ENCODE data around the gene ATXN7. TPM values are rescaled to one million over a fixed set of nuclear protein-coding genes. Genes with fewer than 3 reads are reported as not detected.

ATXN7 gene
- polyA plus RNA-seq, 3 donors, result 2.7 to 29.5 (median 3.2) TPM

DNA sequence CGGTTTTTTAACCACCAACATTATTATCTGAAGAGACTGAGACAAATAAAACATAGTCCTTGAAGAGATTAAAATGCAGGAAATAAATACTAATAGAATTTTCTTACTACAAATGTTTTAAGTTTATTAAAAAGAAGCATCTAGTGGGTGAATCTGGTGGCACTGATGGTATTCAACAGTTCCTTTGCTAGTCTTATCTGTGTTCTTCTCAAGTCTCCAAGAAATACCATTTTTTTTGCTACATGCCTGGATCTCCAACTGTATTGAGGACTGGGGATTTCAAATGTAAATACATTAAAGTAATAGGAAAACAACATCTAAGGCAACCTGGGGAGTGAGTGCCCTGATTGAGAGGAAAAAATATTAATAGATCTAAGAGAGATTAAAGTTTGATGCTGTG is 22.0 kb upstream of the ATXN7 start:
- Histone ChIP-seq H3K79me2 (ENCODE audit: insufficient read depth, low read length) (peaks cover 20% of the 10 kb centered on the region), H3K9ac (ENCODE audit: insufficient read depth, low read length, poor library complexity, severe bottlenecking) (no peak overlapping the region), H2AFZ (ENCODE audit: insufficient read depth, low read depth, low read length, poor library complexity, severe bottlenecking) (no peak overlapping the region), H3K4me3 (replicated peaks in 1 of 3; ENCODE audit: low read depth in 2 of 3, low read length in 3 of 3) (no peak overlapping the region), H3K27me3 (ENCODE audit: control insufficient read depth in 2 of 2, insufficient read depth in 2 of 2, low read length in 2 of 2) (no peaks in the 10 kb centered on the region), H3K27ac (ENCODE audit: low read depth in 1 of 2, low read length in 2 of 2) (no peak overlapping the region), H3K4me2 (replicated peaks; ENCODE audit: extremely low read depth, low read length, poor library complexity, severe bottlenecking) (no peak overlapping the region), H4K20me1 (ENCODE audit: insufficient read depth, low read length) (peaks cover 9% of the 10 kb centered on the region), H3K36me3 (replicated peaks in 1 of 2; ENCODE audit: control insufficient read depth in 1 of 2, insufficient read depth in 2 of 2, low read length in 2 of 2) (peaks cover 0 to 9% of the 10 kb centered on the region in 2 donors), H3K4me1 (ENCODE audit: control insufficient read depth in 1 of 2, insufficient read depth in 2 of 2, low read length in 2 of 2) (no peaks in the 10 kb centered on the region), H3K9me3 (replicated peaks in 1 of 2; ENCODE audit: control insufficient read depth in 1 of 2, insufficient read depth in 1 of 2, low read length in 2 of 2) (no peaks in the 10 kb centered on the region)
- no peak for DNase-seq
- no peak for TF ChIP-seq CTCF (IDR thresholded peaks at IDR 0.05)
- Mint-ChIP-seq H3K4me3 (no peak overlapping the region), H3K27ac (no peak overlapping the region), H3K4me1 (no peaks in the 10 kb centered on the region), H3K9me3 (peaks cover 0 to 9% (median 2%) of the 10 kb centered on the region in 7 donors), H3K27me3 (ENCODE audit: low read depth in 3 of 3) (no peaks in the 10 kb centered on the region), H3K36me3 (peaks cover 3 to 8% of the 10 kb centered on the region in 2 donors)
- WGBS (ENCODE audit: insufficient coverage), result no CpG with 5 or more reads among the region's 1 CpG
- intact Hi-C loops (cut with micrococcal nuclease), result no loop called here

DNA sequence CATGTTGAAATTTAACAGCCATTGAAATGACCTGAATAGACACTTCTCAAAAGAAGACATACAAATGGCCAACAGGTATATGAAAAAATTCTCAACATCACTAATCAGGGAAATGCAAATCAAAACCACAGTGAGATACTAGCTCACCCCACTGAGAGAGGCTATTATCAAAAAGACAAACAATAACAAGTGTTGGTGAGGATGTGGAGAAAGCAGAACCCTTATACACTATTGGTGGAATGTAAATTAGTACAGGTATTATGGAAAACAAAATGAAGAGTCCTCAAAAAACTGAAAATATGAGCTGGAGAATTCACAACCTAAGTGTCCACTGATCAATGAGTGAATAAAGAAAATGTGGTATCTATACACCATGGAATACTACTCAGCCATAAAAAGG is 21.5 kb upstream of the ATXN7 start:
- Histone ChIP-seq H3K36me3 (replicated peaks in 1 of 2; ENCODE audit: control insufficient read depth in 1 of 2, insufficient read depth in 2 of 2, low read length in 2 of 2) (peaks cover 0 to 9% of the 10 kb centered on the region in 2 donors), H3K79me2 (ENCODE audit: insufficient read depth, low read length) (peaks cover 20% of the 10 kb centered on the region), H4K20me1 (ENCODE audit: insufficient read depth, low read length) (peaks cover 9% of the 10 kb centered on the region), H3K27ac (ENCODE audit: low read depth in 1 of 2, low read length in 2 of 2) (no peak overlapping the region), H3K4me2 (replicated peaks; ENCODE audit: extremely low read depth, low read length, poor library complexity, severe bottlenecking) (no peak overlapping the region), H3K4me1 (ENCODE audit: control insufficient read depth in 1 of 2, insufficient read depth in 2 of 2, low read length in 2 of 2) (no peaks in the 10 kb centered on the region), H2AFZ (ENCODE audit: insufficient read depth, low read depth, low read length, poor library complexity, severe bottlenecking) (no peak overlapping the region), H3K9me3 (replicated peaks in 1 of 2; ENCODE audit: control insufficient read depth in 1 of 2, insufficient read depth in 1 of 2, low read length in 2 of 2) (no peaks in the 10 kb centered on the region), H3K4me3 (replicated peaks in 1 of 3; ENCODE audit: low read depth in 2 of 3, low read length in 3 of 3) (no peak overlapping the region), H3K9ac (ENCODE audit: insufficient read depth, low read length, poor library complexity, severe bottlenecking) (no peak overlapping the region), H3K27me3 (ENCODE audit: control insufficient read depth in 2 of 2, insufficient read depth in 2 of 2, low read length in 2 of 2) (no peaks in the 10 kb centered on the region)
- DNase-seq, result no peak
- Mint-ChIP-seq H3K27ac (no peak overlapping the region), H3K4me3 (no peak overlapping the region), H3K4me1 (no peaks in the 10 kb centered on the region), H3K36me3 (peaks cover 2 to 7% of the 10 kb centered on the region in 2 donors), H3K27me3 (ENCODE audit: low read depth in 3 of 3) (no peaks in the 10 kb centered on the region), H3K9me3 (peaks cover 0 to 9% (median 2%) of the 10 kb centered on the region in 7 donors)
- intact Hi-C loops (cut with micrococcal nuclease), result no loop called here
- no peak for TF ChIP-seq CTCF (IDR thresholded peaks at IDR 0.05)
